DOHH2 (cell line): ENCODE data around the gene SYT6.

Source experiments
- EZH2phosphoT487 ChIP-seq: fragments of 200-600 bp; sonication (generic); IDR thresholded peaks from 2 replicates; pipeline ENCODE4 v1.6.1; 2017; ENCODE audit warnings: borderline replicate concordance, mild to moderate bottlenecking, antibody characterized with exemption, low read length, moderate library complexity, mixed read lengths
- TF ChIP-seq, protein P1 (sequence below): fragments of 200-600 bp; sonication (generic); IDR thresholded peaks from one replicate; pipeline ENCODE4 v1.5.1; 2014; ENCODE audit warnings: antibody characterized with exemption, mild to moderate bottlenecking, low read depth, low read length; ENCODE audit not compliant: poor library complexity, severe bottlenecking

DNA sequence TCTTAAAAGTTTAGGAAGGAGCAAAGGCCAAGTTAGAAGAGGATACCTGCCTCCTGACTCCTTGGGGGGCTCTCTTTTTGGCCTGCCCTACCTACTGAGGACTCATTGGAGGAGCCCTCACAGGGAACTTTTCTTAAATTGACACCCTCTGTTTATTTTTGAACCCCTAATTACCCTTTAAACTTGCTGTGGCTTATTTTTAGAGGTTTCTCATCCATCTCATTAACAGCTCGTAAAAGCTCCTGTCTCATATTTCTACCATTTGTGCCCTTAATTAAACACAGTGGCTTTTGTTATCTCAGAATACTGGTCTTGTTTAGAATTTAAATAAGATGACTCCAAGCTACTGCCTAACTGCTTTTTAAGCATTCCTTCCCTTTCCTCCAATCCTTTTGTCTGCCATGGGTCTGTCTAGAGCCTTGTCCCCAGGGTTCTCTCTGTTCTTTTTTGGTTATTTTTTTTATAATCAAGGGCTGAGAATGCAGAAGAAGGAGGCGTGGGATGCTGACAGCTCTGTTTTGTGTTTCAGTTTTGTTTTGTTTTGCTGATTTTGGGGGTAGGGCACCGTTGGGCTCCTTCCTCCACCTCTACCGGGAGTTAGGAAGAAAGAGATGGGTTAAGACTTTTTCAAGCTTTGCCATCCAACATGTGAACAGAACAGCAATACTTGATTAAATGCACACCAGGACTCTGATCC, 78.0 kb downstream of the SYT6 start:
- TF ChIP-seq, protein P1, sequence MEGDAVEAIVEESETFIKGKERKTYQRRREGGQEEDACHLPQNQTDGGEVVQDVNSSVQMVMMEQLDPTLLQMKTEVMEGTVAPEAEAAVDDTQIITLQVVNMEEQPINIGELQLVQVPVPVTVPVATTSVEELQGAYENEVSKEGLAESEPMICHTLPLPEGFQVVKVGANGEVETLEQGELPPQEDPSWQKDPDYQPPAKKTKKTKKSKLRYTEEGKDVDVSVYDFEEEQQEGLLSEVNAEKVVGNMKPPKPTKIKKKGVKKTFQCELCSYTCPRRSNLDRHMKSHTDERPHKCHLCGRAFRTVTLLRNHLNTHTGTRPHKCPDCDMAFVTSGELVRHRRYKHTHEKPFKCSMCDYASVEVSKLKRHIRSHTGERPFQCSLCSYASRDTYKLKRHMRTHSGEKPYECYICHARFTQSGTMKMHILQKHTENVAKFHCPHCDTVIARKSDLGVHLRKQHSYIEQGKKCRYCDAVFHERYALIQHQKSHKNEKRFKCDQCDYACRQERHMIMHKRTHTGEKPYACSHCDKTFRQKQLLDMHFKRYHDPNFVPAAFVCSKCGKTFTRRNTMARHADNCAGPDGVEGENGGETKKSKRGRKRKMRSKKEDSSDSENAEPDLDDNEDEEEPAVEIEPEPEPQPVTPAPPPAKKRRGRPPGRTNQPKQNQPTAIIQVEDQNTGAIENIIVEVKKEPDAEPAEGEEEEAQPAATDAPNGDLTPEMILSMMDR: no peak
- TF ChIP-seq EZH2phosphoT487: no peak
